ENCODE data around the gene KIAA1549. TPM values are rescaled to one million over a fixed set of nuclear protein-coding genes. Genes with fewer than 3 reads are reported as not detected.

KIAA1549 gene
- total and polyA plus RNA-seq, 9 of the 15 experiments (the other 6 are each of a cell fraction or from before 2014, with no cell fraction given), result 0.01 to 0.29 (median 0.07) TPM

- TF ChIP-seq, protein P1, sequence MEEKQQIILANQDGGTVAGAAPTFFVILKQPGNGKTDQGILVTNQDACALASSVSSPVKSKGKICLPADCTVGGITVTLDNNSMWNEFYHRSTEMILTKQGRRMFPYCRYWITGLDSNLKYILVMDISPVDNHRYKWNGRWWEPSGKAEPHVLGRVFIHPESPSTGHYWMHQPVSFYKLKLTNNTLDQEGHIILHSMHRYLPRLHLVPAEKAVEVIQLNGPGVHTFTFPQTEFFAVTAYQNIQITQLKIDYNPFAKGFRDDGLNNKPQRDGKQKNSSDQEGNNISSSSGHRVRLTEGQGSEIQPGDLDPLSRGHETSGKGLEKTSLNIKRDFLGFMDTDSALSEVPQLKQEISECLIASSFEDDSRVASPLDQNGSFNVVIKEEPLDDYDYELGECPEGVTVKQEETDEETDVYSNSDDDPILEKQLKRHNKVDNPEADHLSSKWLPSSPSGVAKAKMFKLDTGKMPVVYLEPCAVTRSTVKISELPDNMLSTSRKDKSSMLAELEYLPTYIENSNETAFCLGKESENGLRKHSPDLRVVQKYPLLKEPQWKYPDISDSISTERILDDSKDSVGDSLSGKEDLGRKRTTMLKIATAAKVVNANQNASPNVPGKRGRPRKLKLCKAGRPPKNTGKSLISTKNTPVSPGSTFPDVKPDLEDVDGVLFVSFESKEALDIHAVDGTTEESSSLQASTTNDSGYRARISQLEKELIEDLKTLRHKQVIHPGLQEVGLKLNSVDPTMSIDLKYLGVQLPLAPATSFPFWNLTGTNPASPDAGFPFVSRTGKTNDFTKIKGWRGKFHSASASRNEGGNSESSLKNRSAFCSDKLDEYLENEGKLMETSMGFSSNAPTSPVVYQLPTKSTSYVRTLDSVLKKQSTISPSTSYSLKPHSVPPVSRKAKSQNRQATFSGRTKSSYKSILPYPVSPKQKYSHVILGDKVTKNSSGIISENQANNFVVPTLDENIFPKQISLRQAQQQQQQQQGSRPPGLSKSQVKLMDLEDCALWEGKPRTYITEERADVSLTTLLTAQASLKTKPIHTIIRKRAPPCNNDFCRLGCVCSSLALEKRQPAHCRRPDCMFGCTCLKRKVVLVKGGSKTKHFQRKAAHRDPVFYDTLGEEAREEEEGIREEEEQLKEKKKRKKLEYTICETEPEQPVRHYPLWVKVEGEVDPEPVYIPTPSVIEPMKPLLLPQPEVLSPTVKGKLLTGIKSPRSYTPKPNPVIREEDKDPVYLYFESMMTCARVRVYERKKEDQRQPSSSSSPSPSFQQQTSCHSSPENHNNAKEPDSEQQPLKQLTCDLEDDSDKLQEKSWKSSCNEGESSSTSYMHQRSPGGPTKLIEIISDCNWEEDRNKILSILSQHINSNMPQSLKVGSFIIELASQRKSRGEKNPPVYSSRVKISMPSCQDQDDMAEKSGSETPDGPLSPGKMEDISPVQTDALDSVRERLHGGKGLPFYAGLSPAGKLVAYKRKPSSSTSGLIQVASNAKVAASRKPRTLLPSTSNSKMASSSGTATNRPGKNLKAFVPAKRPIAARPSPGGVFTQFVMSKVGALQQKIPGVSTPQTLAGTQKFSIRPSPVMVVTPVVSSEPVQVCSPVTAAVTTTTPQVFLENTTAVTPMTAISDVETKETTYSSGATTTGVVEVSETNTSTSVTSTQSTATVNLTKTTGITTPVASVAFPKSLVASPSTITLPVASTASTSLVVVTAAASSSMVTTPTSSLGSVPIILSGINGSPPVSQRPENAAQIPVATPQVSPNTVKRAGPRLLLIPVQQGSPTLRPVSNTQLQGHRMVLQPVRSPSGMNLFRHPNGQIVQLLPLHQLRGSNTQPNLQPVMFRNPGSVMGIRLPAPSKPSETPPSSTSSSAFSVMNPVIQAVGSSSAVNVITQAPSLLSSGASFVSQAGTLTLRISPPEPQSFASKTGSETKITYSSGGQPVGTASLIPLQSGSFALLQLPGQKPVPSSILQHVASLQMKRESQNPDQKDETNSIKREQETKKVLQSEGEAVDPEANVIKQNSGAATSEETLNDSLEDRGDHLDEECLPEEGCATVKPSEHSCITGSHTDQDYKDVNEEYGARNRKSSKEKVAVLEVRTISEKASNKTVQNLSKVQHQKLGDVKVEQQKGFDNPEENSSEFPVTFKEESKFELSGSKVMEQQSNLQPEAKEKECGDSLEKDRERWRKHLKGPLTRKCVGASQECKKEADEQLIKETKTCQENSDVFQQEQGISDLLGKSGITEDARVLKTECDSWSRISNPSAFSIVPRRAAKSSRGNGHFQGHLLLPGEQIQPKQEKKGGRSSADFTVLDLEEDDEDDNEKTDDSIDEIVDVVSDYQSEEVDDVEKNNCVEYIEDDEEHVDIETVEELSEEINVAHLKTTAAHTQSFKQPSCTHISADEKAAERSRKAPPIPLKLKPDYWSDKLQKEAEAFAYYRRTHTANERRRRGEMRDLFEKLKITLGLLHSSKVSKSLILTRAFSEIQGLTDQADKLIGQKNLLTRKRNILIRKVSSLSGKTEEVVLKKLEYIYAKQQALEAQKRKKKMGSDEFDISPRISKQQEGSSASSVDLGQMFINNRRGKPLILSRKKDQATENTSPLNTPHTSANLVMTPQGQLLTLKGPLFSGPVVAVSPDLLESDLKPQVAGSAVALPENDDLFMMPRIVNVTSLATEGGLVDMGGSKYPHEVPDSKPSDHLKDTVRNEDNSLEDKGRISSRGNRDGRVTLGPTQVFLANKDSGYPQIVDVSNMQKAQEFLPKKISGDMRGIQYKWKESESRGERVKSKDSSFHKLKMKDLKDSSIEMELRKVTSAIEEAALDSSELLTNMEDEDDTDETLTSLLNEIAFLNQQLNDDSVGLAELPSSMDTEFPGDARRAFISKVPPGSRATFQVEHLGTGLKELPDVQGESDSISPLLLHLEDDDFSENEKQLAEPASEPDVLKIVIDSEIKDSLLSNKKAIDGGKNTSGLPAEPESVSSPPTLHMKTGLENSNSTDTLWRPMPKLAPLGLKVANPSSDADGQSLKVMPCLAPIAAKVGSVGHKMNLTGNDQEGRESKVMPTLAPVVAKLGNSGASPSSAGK (IDR thresholded peaks at IDR 0.05), result peak; percentile 57
- TF ChIP-seq RFX7 (CRISPR knock-in tag; IDR thresholded peaks at IDR 0.05) (no peak), HDAC1 (IDR thresholded peaks at IDR 0.05) (no peak), ASH1L (IDR thresholded peaks at IDR 0.05; ENCODE audit: borderline replicate concordance, low read depth, partially characterized antibody) (no peak), TARDBP (IDR thresholded peaks at IDR 0.05) (no peak), ZNF3 (CRISPR knock-in tag; IDR thresholded peaks at IDR 0.05) (no peak), JUND (IDR thresholded peaks at IDR 0.05; ENCODE audit: borderline replicate concordance, low read depth, low read length) (0 out of 2 replicates have a peak, but pooled peaks have one; percentile 29), JUND (tag; IDR thresholded peaks at IDR 0.05; ENCODE audit: borderline replicate concordance, low read depth, low read length) (no peak; the same call in 2 of the 3 replicates), CCAR2 (IDR thresholded peaks at IDR 0.05; ENCODE audit: low read depth, low read length) (no peak), SRSF7 (optimal IDR thresholded peaks at IDR 0.05; ENCODE audit: low read depth, low read length) (no peak), HCFC1 (IDR thresholded peaks at IDR 0.05; ENCODE audit: low read depth, low read length) (no peak), BACH1 (tag; IDR thresholded peaks at IDR 0.05) (0 out of 2 replicates have a peak, but pooled peaks have one; percentile 34), BRF1 (IDR thresholded peaks at IDR 0.05; ENCODE audit: borderline replicate concordance, extremely low read depth, insufficient read length) (no peak), GTF2E2 (tag; IDR thresholded peaks at IDR 0.05) (no peak), KDM1A (IDR thresholded peaks at IDR 0.05) (no peak)
- TF ChIP-seq, protein P2, sequence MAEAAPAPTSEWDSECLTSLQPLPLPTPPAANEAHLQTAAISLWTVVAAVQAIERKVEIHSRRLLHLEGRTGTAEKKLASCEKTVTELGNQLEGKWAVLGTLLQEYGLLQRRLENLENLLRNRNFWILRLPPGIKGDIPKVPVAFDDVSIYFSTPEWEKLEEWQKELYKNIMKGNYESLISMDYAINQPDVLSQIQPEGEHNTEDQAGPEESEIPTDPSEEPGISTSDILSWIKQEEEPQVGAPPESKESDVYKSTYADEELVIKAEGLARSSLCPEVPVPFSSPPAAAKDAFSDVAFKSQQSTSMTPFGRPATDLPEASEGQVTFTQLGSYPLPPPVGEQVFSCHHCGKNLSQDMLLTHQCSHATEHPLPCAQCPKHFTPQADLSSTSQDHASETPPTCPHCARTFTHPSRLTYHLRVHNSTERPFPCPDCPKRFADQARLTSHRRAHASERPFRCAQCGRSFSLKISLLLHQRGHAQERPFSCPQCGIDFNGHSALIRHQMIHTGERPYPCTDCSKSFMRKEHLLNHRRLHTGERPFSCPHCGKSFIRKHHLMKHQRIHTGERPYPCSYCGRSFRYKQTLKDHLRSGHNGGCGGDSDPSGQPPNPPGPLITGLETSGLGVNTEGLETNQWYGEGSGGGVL (CRISPR knock-in tag; IDR thresholded peaks at IDR 0.05), result no peak
Measured at GRCh38 chr7:138935465-138936011, 45.7 kb downstream of the KIAA1549 start (continued).
